ENCODE measurements around the gene STAC.

STAC gene

DNA sequence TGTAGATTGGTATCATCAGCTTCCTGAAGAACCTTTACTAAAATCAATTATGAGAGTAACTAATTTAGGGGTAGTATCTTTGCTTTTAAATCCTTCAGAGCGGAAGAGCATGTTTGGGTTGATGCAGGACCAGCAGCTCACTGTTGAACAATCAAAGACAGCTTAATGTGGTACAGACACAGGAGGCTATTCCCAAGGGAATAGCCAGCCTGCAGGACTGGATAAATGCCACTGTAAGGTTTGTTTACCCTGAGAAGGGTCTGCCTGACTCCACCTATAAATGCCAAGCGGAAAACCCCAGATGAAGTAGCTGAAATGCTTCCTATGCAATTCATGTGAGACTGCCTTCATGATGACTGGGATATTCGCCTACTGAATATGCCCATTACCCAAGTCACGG is 16.0 kb upstream of the STAC start:
- H3K4me2 ChIP-seq (ENCODE audit: low read length): no peak overlapping the region
- H2AFZ ChIP-seq (ENCODE audit: low read depth, low read length): no peak overlapping the region
- TF ChIP-seq, protein P1, sequence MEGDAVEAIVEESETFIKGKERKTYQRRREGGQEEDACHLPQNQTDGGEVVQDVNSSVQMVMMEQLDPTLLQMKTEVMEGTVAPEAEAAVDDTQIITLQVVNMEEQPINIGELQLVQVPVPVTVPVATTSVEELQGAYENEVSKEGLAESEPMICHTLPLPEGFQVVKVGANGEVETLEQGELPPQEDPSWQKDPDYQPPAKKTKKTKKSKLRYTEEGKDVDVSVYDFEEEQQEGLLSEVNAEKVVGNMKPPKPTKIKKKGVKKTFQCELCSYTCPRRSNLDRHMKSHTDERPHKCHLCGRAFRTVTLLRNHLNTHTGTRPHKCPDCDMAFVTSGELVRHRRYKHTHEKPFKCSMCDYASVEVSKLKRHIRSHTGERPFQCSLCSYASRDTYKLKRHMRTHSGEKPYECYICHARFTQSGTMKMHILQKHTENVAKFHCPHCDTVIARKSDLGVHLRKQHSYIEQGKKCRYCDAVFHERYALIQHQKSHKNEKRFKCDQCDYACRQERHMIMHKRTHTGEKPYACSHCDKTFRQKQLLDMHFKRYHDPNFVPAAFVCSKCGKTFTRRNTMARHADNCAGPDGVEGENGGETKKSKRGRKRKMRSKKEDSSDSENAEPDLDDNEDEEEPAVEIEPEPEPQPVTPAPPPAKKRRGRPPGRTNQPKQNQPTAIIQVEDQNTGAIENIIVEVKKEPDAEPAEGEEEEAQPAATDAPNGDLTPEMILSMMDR (IDR thresholded peaks at IDR 0.05; ENCODE audit: low read depth, low read length): no peak
- no peak for TF ChIP-seq EZH2phosphoT487 (IDR thresholded peaks at IDR 0.05; ENCODE audit: low read depth)
- H3K27ac ChIP-seq (ENCODE audit: low read length): no peak overlapping the region
- H3K4me3 ChIP-seq (ENCODE audit: low read length): no peak overlapping the region
- no peaks in the 10 kb centered on the region for H3K27me3 ChIP-seq (ENCODE audit: low read depth, low read length)
- H3K36me3 ChIP-seq (replicated peaks; ENCODE audit: low read depth, low read length): no peaks in the 10 kb centered on the region
- H3K4me1 ChIP-seq (ENCODE audit: low read length): no peaks in the 10 kb centered on the region
- H3K9me3 ChIP-seq (ENCODE audit: insufficient read depth, low read length): no peaks in the 10 kb centered on the region
- no peaks in the 10 kb centered on the region for H4K20me1 ChIP-seq (ENCODE audit: insufficient read depth, low read length)
- H3K79me2 ChIP-seq (ENCODE audit: low read length): no peaks in the 10 kb centered on the region
- no peak overlapping the region for H3K9ac ChIP-seq (ENCODE audit: low read length)

DNA sequence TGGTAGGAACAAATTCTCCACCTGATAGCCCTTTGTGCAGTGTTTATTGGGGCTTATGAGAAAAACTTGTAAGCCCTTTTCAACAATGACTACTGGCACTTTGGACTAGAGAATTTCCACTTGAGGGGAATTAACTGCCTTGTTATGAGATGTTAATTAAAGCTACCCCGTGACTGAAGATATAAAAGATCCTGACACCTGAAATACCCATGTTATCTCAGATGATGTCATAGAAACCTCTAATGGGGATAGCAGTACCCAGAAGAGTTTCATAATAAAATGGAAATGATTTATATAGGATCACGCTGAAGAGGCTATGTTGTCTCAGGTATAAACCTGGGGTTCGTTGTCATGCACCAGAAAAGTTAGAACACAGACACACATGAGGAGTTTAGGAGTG is 14.5 kb upstream of the STAC start:
- Histone ChIP-seq H3K4me2 (ENCODE audit: low read length) (no peak overlapping the region), H3K27me3 (ENCODE audit: low read depth, low read length) (no peaks in the 10 kb centered on the region), H4K20me1 (ENCODE audit: insufficient read depth, low read length) (no peaks in the 10 kb centered on the region), H3K9ac (ENCODE audit: low read length) (no peak overlapping the region), H3K4me1 (ENCODE audit: low read length) (no peaks in the 10 kb centered on the region), H3K27ac (ENCODE audit: low read length) (no peak overlapping the region), H3K79me2 (ENCODE audit: low read length) (no peaks in the 10 kb centered on the region), H2AFZ (ENCODE audit: low read depth, low read length) (no peak overlapping the region), H3K36me3 (replicated peaks; ENCODE audit: low read depth, low read length) (no peaks in the 10 kb centered on the region), H3K9me3 (ENCODE audit: insufficient read depth, low read length) (no peaks in the 10 kb centered on the region), H3K4me3 (ENCODE audit: low read length) (no peak overlapping the region)
- TF ChIP-seq, protein P1 (IDR thresholded peaks at IDR 0.05; ENCODE audit: low read depth, low read length): no peak
- TF ChIP-seq EZH2phosphoT487 (IDR thresholded peaks at IDR 0.05; ENCODE audit: low read depth): no peak

DNA sequence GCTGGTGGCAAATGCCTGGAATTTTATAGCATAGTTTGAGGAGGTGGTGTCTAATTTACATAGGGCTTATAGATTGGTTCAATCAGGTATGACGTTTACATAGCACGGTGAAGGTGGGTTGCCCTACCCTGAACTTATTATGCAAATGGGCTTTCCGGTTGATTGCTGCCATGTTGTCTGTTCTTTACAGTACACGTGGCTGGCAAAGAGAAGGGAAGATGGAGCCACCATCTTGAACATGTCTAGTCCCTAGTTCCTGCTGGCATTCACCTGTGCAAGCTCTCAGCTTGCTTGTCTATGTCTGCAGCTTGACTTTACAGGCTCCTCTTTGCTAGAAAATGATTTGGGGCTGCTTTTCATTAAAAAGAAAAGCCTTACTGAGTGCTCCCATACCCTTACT is 14.0 kb upstream of the STAC start:
- Histone ChIP-seq H3K4me2 (ENCODE audit: low read length) (no peak overlapping the region), H2AFZ (ENCODE audit: low read depth, low read length) (no peak overlapping the region), H3K9me3 (ENCODE audit: insufficient read depth, low read length) (no peaks in the 10 kb centered on the region), H3K4me1 (ENCODE audit: low read length) (no peaks in the 10 kb centered on the region), H3K79me2 (ENCODE audit: low read length) (no peaks in the 10 kb centered on the region), H3K27ac (ENCODE audit: low read length) (no peak overlapping the region), H3K9ac (ENCODE audit: low read length) (no peak overlapping the region), H3K4me3 (ENCODE audit: low read length) (no peak overlapping the region), H3K27me3 (ENCODE audit: low read depth, low read length) (no peaks in the 10 kb centered on the region), H3K36me3 (replicated peaks; ENCODE audit: low read depth, low read length) (no peaks in the 10 kb centered on the region), H4K20me1 (ENCODE audit: insufficient read depth, low read length) (no peaks in the 10 kb centered on the region)
- no peak for TF ChIP-seq EZH2phosphoT487 (IDR thresholded peaks at IDR 0.05; ENCODE audit: low read depth)
- TF ChIP-seq, protein P1 (IDR thresholded peaks at IDR 0.05; ENCODE audit: low read depth, low read length): no peak

GRCh38 chr3:36367912-36368573 is 12.3 kb upstream of the STAC start:
- H3K4me1 ChIP-seq (ENCODE audit: low read length): no peaks in the 10 kb centered on the region
- H3K27ac ChIP-seq (ENCODE audit: low read length): no peak overlapping the region
- H2AFZ ChIP-seq (ENCODE audit: low read depth, low read length): no peak overlapping the region
- no peaks in the 10 kb centered on the region for H3K9me3 ChIP-seq (ENCODE audit: insufficient read depth, low read length)
- H3K27me3 ChIP-seq (ENCODE audit: low read depth, low read length): no peaks in the 10 kb centered on the region
- no peak overlapping the region for H3K4me3 ChIP-seq (ENCODE audit: low read length)
- H4K20me1 ChIP-seq (ENCODE audit: insufficient read depth, low read length): no peaks in the 10 kb centered on the region
- TF ChIP-seq EZH2phosphoT487 (IDR thresholded peaks at IDR 0.05; ENCODE audit: low read depth): no peak
- TF ChIP-seq, protein P1 (IDR thresholded peaks at IDR 0.05; ENCODE audit: low read depth, low read length): no peak
- no peaks in the 10 kb centered on the region for H3K36me3 ChIP-seq (replicated peaks; ENCODE audit: low read depth, low read length)
- H3K4me2 ChIP-seq (ENCODE audit: low read length): no peak overlapping the region
- H3K79me2 ChIP-seq (ENCODE audit: low read length): no peaks in the 10 kb centered on the region
- H3K9ac ChIP-seq (ENCODE audit: low read length): no peak overlapping the region
